ENCODE measurements around the gene IL19. TPM values are rescaled to one million over a fixed set of nuclear protein-coding genes. Genes with fewer than 3 reads are reported as not detected.

Gene IL19
- total RNA-seq, 1 experiment from 2014 or later, result not detected

DNA sequence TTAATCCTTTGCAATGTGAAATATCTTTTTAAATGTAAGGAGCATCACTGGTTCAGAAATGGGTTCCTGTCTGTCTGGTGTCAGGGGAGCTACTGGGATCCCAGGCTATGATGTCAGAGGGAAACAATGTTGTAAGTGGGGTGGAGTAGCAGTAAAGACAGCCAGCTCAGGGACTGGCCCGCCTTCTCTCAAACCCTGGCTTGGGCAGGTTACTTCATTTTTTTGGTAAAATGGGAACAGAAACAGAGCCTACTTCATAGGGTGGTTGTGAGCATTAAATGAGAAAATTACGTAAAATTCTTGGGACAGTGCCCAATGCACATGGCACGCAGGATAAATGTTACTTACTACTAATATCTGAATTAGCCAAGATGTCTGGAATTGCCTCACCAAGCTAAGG is 64.1 kb downstream of the IL19 start:
- no peak overlapping the region for H3K14ac ChIP-seq (ENCODE audit: insufficient read depth, low read length)
- H3K27ac Mint-ChIP-seq, result no peak overlapping the region; a peak in 1 of 7 replicates

More for the DNA sequence above, 64.1 kb downstream of the IL19 start:
- Mint-ChIP-seq H3K27me3 (ENCODE audit: low read depth) (peaks cover 4% of the 10 kb centered on the region), H3K4me1 (no peaks in the 10 kb centered on the region), H3K36me3 (ENCODE audit: insufficient read depth in 1 of 3, low read depth in 3 of 3) (no peaks in the 10 kb centered on the region), H3K9me3 (no peaks in the 10 kb centered on the region), H3K4me3 (no peak overlapping the region)
- H2AK5ac ChIP-seq (ENCODE audit: insufficient read length, low read length), result no peak overlapping the region
- H3K18ac ChIP-seq (ENCODE audit: insufficient read length, low read depth, low read length), result no peak overlapping the region
- H2BK5ac ChIP-seq (ENCODE audit: insufficient read length, low read length), result no peak overlapping the region
- no CpG with 5 or more reads among the region's 3 CpGs for WGBS (ENCODE audit: extremely low coverage, insufficient read length, low lambda C conversion rate)
- no peak overlapping the region for H3K9ac ChIP-seq (ENCODE audit: extremely low read depth, insufficient read length, low read length)
- H3K79me1 ChIP-seq (ENCODE audit: insufficient read depth, low read depth, low read length, poor library complexity, severe bottlenecking), result no peaks in the 10 kb centered on the region
- no peaks in the 10 kb centered on the region for H4K20me1 ChIP-seq (ENCODE audit: control insufficient read depth, insufficient read depth, insufficient read length)
- H4K91ac ChIP-seq (ENCODE audit: insufficient read length, low read depth, low read length), result no peak overlapping the region
- H3T11ph ChIP-seq (ENCODE audit: low read length), result no peak overlapping the region
- no peak overlapping the region for H2BK20ac ChIP-seq (ENCODE audit: low read depth, low read length, poor library complexity, severe bottlenecking)
- no peaks in the 10 kb centered on the region for H3K79me2 ChIP-seq (ENCODE audit: insufficient read depth, low read length)
- no peak overlapping the region for H2BK15ac ChIP-seq (ENCODE audit: low read depth, low read length)
- H2BK12ac ChIP-seq (ENCODE audit: insufficient read length, low read depth, low read length), result no peak overlapping the region
- H4K8ac ChIP-seq (replicated peaks; ENCODE audit: insufficient read length, low read depth, low read length), result no peak overlapping the region
- H4K5ac ChIP-seq (ENCODE audit: insufficient read length, low read depth, low read length), result no peak overlapping the region
- no peak overlapping the region for H3K23ac ChIP-seq (ENCODE audit: insufficient read length, low read depth, low read length)
- H3K23me2 ChIP-seq (ENCODE audit: insufficient read length, low read depth, low read length, poor library complexity, severe bottlenecking), result no peaks in the 10 kb centered on the region
- H3K9me3 ChIP-seq (ENCODE audit: control insufficient read depth, low read depth, low read length), result no peaks in the 10 kb centered on the region
- H2BK120ac ChIP-seq (ENCODE audit: low read depth, low read length, poor library complexity, severe bottlenecking), result no peak overlapping the region
- H3K56ac ChIP-seq (ENCODE audit: insufficient read length, low read depth, low read length), result no peak overlapping the region
- no peaks in the 10 kb centered on the region for H3K4me1 ChIP-seq (ENCODE audit: insufficient read depth, low read length)
- no peak overlapping the region for H2AFZ ChIP-seq (ENCODE audit: low read length)
- H3K4me2 ChIP-seq (ENCODE audit: insufficient read depth, insufficient read length, low read length), result no peak overlapping the region
- DNase-seq, result no peak
- no peak overlapping the region for H3K27ac ChIP-seq (ENCODE audit: insufficient read length, low read depth, low read length)
- no peak overlapping the region for H3K4ac ChIP-seq (ENCODE audit: low read depth, low read length)
- TF ChIP-seq, protein P1, sequence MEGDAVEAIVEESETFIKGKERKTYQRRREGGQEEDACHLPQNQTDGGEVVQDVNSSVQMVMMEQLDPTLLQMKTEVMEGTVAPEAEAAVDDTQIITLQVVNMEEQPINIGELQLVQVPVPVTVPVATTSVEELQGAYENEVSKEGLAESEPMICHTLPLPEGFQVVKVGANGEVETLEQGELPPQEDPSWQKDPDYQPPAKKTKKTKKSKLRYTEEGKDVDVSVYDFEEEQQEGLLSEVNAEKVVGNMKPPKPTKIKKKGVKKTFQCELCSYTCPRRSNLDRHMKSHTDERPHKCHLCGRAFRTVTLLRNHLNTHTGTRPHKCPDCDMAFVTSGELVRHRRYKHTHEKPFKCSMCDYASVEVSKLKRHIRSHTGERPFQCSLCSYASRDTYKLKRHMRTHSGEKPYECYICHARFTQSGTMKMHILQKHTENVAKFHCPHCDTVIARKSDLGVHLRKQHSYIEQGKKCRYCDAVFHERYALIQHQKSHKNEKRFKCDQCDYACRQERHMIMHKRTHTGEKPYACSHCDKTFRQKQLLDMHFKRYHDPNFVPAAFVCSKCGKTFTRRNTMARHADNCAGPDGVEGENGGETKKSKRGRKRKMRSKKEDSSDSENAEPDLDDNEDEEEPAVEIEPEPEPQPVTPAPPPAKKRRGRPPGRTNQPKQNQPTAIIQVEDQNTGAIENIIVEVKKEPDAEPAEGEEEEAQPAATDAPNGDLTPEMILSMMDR (conservative IDR thresholded peaks at IDR 0.05), result no peak
- no peaks in the 10 kb centered on the region for H3K27me3 ChIP-seq (ENCODE audit: insufficient read depth, low read length)

All from H9 (cell line).